DND-41 (cell line): ENCODE measurements around the gene CRNKL1.

ENCODE experiments used
- ATAC-seq: fragments of 200-7000 bp; cut with Tn5 transposase; 3 replicates; pipeline ENCODE4 v1.9.1; 2021; ENCODE audit warnings: low read depth; ENCODE audit not compliant: insufficient read depth
- DNase-seq: peaks from one replicate; pipeline ENCODE4 v3.0.0-alpha.2; 2020
- H2AFZ ChIP-seq: 2 replicates; pipeline ENCODE4 v1.6.0; 2012; ENCODE audit warnings: low read depth, low read length
- H3K27ac ChIP-seq: 2 replicates; pipeline ENCODE4 v1.5.1; 2012; ENCODE audit warnings: low read length, inconsistent platforms
- H3K27me3 ChIP-seq: fragments of 200-600 bp; sonication (generic); 2 replicates; pipeline ENCODE4 v1.6.0; 2012; ENCODE audit warnings: low read length, mild to moderate bottlenecking, inconsistent platforms; ENCODE audit not compliant: insufficient read depth, poor library complexity
- H3K36me3 ChIP-seq: 2 replicates; pipeline ENCODE4 v1.5.1; 2012; ENCODE audit warnings: low read length, inconsistent platforms; ENCODE audit not compliant: insufficient read depth
- H3K4me1 ChIP-seq: 2 replicates; pipeline ENCODE4 v1.5.1; 2012; ENCODE audit warnings: mild to moderate bottlenecking, low read length; ENCODE audit not compliant: insufficient read depth
- H3K4me2 ChIP-seq: 2 replicates; pipeline ENCODE4 v1.6.0; 2012; ENCODE audit warnings: mild to moderate bottlenecking, moderate library complexity, low read length, inconsistent platforms; ENCODE audit not compliant: insufficient read depth
- H3K4me3 ChIP-seq, 2 experiments: fragments of 200-600 bp in 1 of 2; shearing (Covaris generic) in 1 of 2; 2 replicates each; pipeline ENCODE4 v1.5.1; 2012 to 2016; ENCODE audit warnings: inconsistent platforms in 2 of 2, low read length in 2 of 2, mild to moderate bottlenecking in 2 of 2, low read depth in 1 of 2, moderate library complexity in 1 of 2
- H3K79me2 ChIP-seq: 2 replicates; pipeline ENCODE4 v1.6.0; 2012; ENCODE audit warnings: low read length, inconsistent platforms; ENCODE audit not compliant: insufficient read depth
- H3K9ac ChIP-seq: 2 replicates; pipeline ENCODE4 v1.6.0; 2012; ENCODE audit warnings: low read depth, mild to moderate bottlenecking, inconsistent platforms, low read length, moderate library complexity
- H3K9me3 ChIP-seq: 2 replicates; pipeline ENCODE4 v1.5.1; 2012; ENCODE audit warnings: low read length, moderate library complexity, mild to moderate bottlenecking, inconsistent platforms; ENCODE audit not compliant: insufficient read depth, severe bottlenecking
- H4K20me1 ChIP-seq: 2 replicates; pipeline ENCODE4 v1.6.0; 2012; ENCODE audit warnings: low read length; ENCODE audit not compliant: insufficient read depth
- CTCF ChIP-seq: IDR thresholded peaks from 2 replicates; pipeline ENCODE4 v1.5.1; 2012; ENCODE audit warnings: borderline replicate concordance, low read length, moderate library complexity, mild to moderate bottlenecking; ENCODE audit not compliant: poor library complexity, severe bottlenecking; ENCODE audit errors: extremely low read depth
- EZH2 ChIP-seq: IDR thresholded peaks from 3 replicates; pipeline ENCODE4 v1.6.1; 2012; ENCODE audit warnings: borderline replicate concordance, low read depth, mild to moderate bottlenecking, moderate library complexity, low read length, inconsistent platforms; ENCODE audit not compliant: severe bottlenecking

Gene CRNKL1

GRCh38 chr20:20003031-20003954 is 49.0 kb downstream of the CRNKL1 start:
- no peaks in the 10 kb centered on the region for H3K79me2 ChIP-seq
- no peak overlapping the region for H3K4me2 ChIP-seq
- ATAC-seq (no peak), DNase-seq (no peak)
- TF ChIP-seq EZH2 (no peak), CTCF (no peak)
- H3K36me3 ChIP-seq: no peaks in the 10 kb centered on the region
- H3K4me3 ChIP-seq: no peak overlapping the region
- peaks cover 13% of the 10 kb centered on the region for H3K27me3 ChIP-seq
- no peak overlapping the region for H3K9ac ChIP-seq
- H4K20me1 ChIP-seq: no peaks in the 10 kb centered on the region
- H3K27ac ChIP-seq: no peak overlapping the region
- H3K4me1 ChIP-seq: no peaks in the 10 kb centered on the region
- H3K9me3 ChIP-seq: no peaks in the 10 kb centered on the region
- no peak overlapping the region for H2AFZ ChIP-seq

- Histone ChIP-seq H3K4me1 (no peaks in the 10 kb centered on the region), H3K9me3 (no peaks in the 10 kb centered on the region), H3K79me2 (no peaks in the 10 kb centered on the region), H3K36me3 (no peaks in the 10 kb centered on the region), H2AFZ (no peak overlapping the region), H4K20me1 (no peaks in the 10 kb centered on the region), H3K27ac (no peak overlapping the region), H3K4me3 (no peak overlapping the region), H3K4me2 (no peak overlapping the region), H3K27me3 (peaks cover 5% of the 10 kb centered on the region), H3K9ac (no peak overlapping the region)
- no peak for ATAC-seq
- DNase-seq: no peak
- no peak for TF ChIP-seq EZH2
- TF ChIP-seq CTCF: no peak
Observed at GRCh38 chr20:20002101-20002998, 49.9 kb downstream of the CRNKL1 start.

GRCh38 chr20:20000211-20000968 is 51.9 kb downstream of the CRNKL1 start:
- H3K9ac ChIP-seq: no peak overlapping the region
- H2AFZ ChIP-seq: no peak overlapping the region
- H4K20me1 ChIP-seq: no peaks in the 10 kb centered on the region
- H3K9me3 ChIP-seq: no peaks in the 10 kb centered on the region
- no peak overlapping the region for H3K4me3 ChIP-seq
- peaks cover 5% of the 10 kb centered on the region for H3K27me3 ChIP-seq
- no peak overlapping the region for H3K27ac ChIP-seq
- no peaks in the 10 kb centered on the region for H3K36me3 ChIP-seq
- no peak for ATAC-seq
- H3K4me1 ChIP-seq: no peaks in the 10 kb centered on the region
- no peaks in the 10 kb centered on the region for H3K79me2 ChIP-seq
- DNase-seq: no peak
- H3K4me2 ChIP-seq: no peak overlapping the region
- TF ChIP-seq CTCF: no peak
- no peak for TF ChIP-seq EZH2
